ENCODE data around the gene DPP9.
"Not testable (repeated sequence)": the region's sequence is repeated elsewhere in the genome, so short reads cannot be mapped to it uniquely, and the experiment has no call there.

The DPP9 gene

DNA sequence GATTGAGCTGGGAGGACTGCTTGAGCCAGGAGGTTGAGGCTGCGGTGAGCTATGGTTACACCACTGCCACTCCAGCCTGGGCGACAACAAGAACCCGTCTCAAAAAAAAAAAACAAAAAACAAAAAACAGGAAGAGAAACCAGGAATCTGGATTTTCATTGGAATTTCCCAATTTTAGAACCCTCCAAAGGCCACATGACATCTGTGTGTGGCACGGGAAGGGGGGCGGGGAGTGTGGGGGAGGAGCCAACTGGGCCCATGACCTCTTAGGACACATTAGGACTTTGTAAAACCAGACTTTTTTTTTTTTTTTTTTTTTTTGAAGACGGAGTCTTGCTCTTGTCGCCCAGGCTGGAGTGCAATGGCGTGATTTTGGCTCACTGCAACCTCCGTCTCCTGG is 32.3 kb downstream of the DPP9 start:
- in situ Hi-C loops (cut with HindIII; ENCODE audit: low sequenced_read_pairs), result no loop called here

DNA sequence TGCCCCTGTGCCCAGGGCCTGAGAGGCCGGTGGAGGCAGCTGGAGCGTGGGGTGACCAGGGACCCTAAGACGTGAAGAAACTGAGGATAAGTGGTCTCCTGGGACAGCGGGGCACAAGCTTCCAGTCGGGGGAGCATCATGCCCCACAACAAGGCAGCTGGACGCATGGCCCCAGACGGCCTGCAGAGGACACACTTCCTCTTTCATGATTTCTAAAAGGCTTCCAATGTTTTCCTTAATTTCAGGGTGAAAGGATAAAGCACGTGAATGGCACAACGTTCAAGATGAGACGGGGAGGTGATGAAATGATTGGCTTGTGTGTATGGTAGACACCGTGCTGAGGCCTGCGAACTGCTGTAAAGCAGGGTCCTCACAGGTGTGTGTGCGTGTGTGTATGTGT is 33.3 kb downstream of the DPP9 start:
- in situ Hi-C loops (cut with HindIII; ENCODE audit: low sequenced_read_pairs), result no loop called here

DNA sequence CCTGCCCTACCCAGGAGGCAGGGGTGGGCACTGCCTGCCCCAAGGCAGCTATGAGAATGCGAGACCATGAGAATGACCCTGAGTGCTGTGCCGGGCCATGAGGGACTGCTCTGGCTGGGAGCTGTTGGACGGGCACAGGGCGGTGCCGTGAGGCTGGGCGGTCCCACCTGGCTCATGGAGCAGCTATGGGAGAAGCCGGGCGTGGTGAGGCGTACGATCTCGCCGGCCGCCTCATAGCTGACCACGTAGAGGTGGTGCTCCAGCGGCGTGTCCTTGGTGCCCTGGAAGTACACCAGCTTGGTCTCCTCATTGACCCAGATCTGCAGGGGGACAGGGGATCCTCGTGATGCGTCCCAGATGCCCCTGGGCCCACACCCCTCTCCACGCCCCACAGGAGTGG is 34.2 kb downstream of the DPP9 start:
- in situ Hi-C loops (cut with HindIII; ENCODE audit: low sequenced_read_pairs), result no loop called here

DNA sequence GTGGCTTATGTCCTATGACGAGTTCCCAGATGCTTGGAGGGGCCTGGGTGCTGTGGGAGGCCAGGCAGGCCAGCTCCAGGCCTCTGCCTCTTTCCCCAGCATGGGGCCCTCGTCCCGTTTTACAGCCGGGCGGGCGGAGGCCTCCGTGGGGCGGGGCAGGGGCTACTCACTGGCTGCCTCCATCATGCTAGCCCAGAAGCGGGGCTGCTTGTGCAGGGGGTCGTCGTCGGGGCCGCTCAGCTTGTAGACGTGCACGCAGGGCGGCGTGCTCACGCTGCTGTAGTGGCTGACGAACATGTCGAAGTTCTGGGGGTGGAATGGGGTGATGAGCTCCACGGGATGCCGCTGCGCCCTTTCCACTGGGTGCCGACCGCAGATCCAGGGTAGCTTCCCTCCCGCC is 35.1 kb downstream of the DPP9 start:
- in situ Hi-C loops (cut with HindIII; ENCODE audit: low sequenced_read_pairs), result no loop called here

DNA sequence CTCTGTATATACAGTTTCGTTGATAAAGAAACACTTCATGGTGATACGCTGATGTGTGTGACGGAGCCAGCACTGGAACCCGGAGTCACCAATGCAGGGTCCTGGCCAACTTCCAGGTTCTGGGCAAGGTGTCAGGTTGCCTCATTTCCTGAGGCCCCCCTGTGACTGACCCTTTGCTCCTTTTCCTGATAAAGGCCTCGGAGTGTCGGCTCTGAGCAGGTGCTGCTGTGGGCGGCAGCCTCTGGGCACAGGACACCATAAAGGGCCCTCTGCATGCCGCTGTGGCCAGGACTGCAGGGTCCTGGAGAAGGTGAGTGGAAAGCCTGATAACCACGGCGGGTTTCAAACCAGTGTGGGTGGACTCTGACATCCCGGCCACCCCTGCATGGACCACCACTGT is 36.2 kb downstream of the DPP9 start:
- in situ Hi-C loops (cut with HindIII; ENCODE audit: low sequenced_read_pairs), result no loop called here

DNA sequence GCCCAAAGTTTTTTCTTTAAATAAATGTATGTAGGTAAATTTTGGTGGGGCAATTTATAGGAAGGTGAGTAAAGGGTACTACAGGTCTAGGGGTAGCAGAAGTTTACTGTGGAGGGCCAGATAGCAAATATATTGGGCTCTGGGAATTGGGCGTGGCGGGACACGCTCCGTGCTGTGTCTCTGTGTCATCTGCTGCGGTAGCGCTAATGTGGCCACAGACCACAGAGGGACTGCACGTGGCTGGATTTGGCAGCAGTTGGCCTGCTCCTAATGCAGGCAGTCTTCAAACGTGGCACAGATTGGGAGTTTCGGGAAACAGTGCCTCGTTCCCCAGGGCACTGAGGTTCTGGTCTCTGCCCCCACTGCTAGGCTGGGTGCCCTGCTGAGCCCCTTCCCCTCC is 36.9 kb downstream of the DPP9 start:
- in situ Hi-C loops (cut with HindIII; ENCODE audit: low sequenced_read_pairs), result no loop called here

DNA sequence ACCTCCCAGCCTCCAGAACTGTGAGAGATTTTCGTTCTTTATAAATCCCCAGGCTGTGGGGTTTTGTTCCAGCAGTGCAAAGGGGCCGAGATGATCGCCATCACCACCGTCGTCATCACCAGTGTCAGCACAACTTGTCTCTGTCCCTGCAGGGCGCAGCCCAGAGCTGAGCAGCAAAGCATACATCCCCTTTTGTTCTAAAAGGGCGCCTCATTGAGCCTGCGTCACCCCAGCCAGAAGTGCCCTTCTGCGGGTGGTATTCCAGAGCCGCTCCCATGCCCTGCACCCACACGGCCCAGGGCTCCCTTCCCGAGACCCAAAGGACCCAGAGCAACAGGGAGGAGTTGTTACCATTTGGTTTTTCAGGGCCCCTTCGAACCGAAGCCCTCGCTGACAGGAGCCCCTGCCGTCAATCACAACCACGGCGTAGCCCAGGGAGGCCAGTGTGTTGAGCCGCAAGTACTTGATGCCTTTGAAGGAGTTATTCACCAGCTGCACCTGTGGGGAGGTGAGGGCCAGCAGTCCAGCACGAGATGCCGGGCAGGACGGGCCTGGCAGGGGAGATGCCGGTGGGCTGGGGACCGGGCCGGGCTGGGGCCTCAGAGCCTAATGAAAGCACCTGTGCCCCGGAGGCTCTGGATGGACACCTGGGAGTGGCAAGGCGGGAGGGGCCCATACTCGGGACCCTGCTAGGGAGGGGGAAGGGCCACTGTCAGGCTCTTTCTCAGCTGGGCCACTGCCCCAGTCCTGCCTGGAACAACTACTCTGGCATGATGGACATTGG is 39.1 kb downstream of the DPP9 start:
- in situ Hi-C loops (cut with HindIII; ENCODE audit: low sequenced_read_pairs), result no loop called here

DNA sequence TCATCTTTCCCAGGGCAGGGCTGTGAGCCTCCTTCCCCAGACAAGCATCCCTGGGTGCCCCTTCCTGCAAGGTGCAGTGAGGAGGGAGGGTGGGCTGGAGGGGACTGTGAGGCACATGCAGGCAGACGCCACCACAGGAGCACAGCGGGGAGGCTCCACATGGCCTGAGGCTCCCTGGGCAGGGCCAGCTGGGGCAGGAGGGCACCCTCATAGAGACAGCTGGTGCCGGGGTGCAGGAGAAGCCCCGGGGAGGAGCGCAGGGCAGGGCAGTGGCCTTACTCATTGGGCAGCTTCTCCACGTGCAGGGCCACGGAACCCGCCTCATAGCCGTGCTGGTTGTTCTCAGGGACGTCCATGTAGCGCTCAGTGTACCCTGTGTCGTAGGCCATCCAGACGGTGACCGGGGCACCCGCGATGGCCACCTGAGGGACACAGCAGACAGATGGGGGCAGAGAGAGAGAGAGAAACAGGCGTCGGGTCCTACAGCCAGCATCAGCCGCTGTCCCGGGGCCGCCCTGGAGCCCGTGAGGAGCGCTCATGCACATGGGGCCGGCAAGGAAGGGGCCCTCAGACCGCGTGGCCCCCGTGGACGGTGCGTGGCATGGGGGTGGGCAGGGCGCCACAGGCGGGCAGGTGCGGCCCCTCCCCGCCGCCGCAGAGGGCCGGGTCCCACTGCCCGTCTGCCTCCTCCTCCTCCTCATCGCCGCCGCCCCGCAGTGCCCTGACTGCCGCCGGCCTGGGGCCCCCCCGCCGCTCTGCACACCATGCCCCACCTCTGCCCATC is 41.0 kb downstream of the DPP9 start:
- in situ Hi-C loops (cut with HindIII; ENCODE audit: low sequenced_read_pairs), result no loop called here

DNA sequence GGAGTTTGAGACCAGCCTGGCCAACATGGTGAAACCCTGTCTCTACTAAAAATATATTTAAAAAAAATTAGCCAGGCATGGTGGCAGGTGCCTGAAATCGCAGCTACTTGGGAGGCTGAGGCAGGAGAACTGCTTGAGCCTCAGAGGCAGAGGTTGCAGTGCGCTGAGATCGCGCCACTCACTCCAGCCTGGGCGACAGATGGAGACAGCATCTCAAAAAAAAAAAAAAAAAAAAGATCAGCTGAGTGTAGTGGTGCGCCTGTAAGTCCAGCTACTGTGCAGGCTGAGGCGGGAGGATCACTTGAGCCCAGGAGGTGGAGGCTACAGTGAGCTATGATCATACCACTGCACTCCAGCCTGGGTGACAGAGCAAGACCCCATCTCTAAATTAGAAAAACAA is 43.6 kb downstream of the DPP9 start:
- in situ Hi-C loops (cut with HindIII; ENCODE audit: low sequenced_read_pairs), result not testable (repeated sequence)

DNA sequence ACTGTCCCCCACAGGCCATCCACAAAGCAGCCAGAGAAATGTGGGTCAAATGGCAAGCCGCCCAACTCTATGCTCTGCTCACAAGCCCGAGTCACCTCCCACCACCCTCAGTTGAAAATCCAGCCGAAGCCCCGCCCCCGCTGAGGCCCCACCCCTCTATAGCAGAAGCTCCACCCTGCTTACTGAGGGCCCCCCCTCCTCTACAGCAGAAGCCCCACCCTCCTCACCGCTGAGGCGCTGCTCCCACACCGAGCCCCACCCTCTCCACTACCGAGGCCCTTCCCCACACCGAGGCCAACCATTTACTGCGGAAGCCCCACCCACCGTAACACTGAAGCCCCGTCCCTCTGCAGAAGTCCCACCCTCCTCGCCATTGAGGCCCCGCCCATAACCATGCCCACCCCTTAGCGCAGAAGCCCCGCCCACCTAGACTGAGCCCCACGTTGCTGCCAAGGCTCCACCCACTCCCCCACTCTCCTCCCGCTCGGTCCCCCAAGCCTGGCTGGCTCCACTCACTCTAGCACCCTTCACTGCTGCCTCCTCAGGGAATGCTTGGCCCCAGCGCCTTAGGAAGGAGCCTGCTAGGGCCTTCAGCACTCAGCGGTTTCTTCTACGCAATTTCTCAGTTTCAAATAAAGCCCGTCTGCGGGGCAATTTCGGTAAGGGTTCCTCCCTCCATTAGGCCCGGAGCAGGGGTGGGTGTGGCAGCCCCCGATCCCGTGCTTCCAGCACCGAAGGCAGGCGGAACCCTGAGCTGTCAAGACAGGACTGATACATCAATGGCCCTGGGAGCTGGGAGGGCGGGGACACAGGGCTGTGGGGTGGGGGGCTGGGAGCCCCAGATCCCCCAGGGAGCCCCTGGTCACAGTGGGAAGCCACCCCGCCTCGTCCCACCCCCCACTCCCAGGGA is 44.5 kb downstream of the DPP9 start:
- in situ Hi-C loops (cut with HindIII; ENCODE audit: low sequenced_read_pairs), result no loop called here

DNA sequence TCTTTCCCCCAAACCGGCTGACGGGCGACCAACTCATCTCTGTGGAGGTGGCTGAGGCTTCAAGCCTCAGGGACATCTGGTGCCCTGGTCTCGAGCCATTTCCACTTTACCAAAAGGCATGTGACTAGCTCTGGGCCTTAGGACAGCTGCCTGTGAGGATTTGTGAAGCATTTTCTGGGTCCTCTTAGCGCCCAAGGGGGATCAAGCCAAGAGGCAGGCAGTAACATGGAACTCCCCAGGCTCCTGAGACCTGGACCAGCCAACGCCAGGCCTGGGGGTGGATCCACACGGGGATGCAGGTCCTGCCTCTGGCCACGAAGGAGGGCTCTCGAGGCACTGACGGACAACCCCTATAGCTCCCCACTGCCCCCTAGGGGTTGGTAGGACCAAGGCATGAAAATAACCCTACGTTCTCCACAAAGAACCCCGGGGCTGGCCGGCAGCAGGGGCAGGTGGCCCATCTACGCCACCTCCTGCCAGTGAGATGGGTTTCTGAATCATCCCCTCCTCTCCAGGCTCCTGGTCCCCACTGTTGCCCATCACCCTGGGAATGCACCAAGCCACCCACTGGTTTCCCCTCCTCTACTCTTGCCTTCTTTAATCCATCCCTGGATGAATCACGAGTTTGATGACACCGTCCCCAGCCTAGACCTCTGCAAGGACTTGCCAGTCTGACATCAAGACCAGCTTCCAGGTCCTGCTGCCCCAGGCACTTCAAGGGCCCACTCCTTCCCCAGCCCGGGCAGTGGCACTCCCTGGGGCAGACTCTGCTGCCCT is 46.5 kb downstream of the DPP9 start:
- in situ Hi-C loops (cut with HindIII; ENCODE audit: low sequenced_read_pairs), result no loop called here

DNA sequence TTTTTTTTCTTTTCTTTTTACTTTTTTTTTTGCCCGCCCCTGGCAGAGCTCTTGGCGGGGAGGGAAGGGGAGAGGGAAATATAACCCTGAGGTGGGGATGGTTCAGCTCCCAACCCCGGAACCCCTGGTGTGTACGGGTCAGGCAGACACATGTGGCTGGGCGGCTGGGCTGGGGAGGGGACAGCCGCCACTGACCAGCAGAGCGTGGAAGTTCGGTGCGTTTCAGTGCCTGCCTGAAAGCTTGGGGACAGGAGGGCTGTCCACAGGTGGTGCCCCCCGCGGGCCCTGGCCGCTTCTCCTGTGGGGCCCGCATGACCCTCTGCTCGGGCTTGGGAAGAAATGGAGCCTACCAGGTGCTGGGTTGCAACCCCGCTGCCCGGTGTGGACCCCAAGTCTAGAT is 48.3 kb downstream of the DPP9 start:
- in situ Hi-C loops (cut with HindIII; ENCODE audit: low sequenced_read_pairs), result no loop called here

DNA sequence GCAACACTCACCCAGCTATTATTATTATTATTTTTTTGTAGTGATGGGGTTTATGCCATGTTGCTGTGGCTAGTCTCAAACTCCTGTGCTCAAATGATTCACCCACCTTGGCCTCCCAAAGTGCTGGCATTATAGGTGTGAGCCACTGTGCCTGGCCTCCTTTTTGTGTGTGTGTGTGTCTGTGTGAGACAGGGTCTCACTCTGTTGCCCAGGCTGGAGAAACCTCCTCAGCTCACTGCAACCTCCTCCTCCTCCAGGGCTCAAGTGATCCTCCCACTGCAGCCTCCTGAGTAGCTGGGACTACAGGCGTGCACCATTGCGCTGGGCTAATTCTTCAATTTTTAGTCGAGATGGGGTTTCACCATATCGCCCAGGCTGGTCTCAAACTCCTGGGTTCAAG is 49.9 kb downstream of the DPP9 start:
- in situ Hi-C loops (cut with HindIII; ENCODE audit: low sequenced_read_pairs), result no loop called here

DNA sequence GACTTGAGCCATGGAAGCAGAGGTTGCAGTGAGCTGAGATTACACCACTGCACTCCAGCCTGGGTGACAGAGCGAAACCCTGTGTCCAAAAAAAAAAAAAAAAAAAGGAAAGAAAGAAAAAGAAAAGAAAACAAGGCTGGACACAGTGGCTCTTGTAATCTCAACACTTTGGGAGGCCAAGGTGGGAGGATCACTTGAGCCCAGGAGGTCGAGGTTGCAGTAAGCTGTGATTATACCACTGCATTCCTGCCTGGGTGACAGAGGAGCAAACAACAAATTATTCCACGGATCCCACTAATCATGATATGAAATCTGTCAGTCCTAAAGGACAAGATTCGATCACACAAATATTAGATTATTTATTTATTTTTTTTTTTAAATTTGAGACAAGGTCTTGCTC is 50.4 kb downstream of the DPP9 start:
- in situ Hi-C loops (cut with HindIII; ENCODE audit: low sequenced_read_pairs), result no loop called here

DNA sequence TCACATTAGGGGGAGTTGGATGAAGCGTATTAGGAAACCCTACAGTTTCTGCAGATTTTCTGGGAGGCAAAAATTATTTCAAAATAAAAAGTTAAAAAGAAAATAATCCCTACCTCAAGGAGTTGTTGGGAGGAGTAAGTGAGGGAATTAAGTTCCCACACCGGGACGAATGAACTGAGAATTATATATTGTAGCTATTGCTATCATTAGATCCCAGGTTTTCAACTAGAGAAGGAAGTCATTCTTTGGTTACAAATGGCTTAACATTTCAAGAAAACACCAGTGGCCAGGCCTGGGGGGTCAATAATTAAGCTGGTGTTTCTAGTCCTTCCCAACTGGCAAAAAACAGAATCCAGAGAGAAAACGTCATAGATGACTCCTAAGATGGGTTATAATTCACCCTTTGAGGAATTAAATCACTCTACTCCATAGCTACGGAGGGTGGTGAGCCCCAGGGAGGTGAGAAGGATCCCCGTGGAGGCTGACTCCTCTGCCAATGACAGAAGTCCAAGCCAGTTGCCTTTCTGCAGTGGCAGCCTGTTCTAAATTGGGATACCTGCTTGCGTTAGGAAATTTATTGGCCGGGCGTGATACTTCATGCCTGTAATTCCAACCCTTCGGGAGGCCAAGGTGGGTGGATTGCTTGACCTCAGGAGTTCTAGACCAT is 52.3 kb downstream of the DPP9 start:
- in situ Hi-C loops (cut with HindIII; ENCODE audit: low sequenced_read_pairs), result no loop called here

DNA sequence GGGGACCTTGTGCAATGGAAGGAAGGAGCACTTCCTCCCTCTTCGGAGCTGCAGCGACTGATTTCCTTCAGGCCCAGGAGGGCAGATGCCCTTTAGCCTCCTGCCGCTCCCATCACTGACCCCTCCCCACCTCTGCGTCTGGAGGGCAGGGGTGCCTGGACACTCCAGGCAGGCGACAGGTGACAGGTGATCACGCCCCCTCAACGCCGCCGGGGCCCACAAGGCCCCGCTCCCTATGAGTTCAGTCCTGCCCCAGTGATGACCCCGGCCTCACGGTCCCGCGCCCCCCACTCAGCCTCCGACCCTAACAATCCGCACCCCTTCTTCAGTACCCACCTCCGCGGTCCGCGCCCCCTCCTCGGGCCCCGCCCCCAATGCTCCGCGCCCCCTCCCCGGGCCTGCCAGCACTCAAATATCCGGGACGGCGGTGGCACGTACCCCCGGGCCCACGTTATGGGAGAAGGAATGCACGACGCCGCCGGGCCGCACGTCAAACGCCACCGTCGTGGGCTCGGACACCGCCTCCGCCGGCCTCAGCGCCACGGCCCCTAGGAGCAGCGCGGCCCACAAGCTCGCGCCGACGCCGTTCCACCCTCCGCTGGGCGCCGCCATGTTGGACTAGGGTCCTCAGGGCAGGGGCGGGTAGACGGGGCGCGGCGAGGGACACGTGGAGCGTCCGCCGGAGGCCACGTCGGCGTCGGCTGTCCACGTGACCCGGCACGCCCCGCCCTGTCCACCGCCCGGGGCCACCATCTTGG is 53.7 kb downstream of the DPP9 start, which contains the start of gene MYDGF:
Gene MYDGF (minus strand): TSS at position 620 of the 758 bp plus-strand sequence. CDS start 8 bp downstream, at position 612.
- in situ Hi-C loops (cut with HindIII; ENCODE audit: low sequenced_read_pairs), result no loop called here

DNA sequence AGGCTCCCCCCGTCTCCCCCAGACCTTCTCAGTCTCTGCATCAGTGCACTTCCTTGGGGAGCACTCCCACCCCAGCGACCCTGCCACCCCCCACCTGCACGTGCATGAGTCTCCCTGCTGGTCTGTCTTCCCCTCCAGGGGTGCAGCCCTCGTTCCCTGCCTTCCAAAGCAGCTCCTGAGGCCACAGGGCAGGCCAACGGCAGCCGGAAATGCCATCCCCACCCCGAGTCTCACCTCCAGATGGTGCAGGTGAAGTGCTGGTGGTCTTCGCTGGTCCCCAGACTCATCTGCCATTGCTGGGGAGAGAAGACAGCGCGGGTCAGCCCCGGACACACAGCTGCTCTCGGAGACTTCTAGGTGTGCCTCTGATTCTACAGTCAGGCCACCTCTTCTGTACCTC is 59.0 kb downstream of the DPP9 start:
- in situ Hi-C loops (cut with HindIII; ENCODE audit: low sequenced_read_pairs), result no loop called here

DNA sequence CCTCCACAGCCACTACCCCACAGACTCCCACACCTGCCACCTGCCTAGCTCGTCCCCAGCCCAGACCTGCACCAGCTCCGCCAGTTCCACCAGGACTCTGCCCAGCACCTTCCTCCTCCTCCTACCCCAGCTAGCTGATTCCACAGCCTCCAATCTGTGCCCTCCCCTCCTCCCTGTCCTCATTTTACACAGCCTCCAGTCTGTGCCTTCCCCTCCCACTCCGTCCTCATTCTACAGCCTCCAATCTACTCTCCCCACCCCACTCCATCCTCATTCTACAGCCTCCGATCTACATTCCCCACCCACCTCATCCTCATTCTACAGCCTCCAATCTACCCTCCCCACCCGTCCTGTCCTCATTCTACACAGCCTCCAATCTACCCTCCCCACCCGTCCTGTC is 60.8 kb downstream of the DPP9 start:
- in situ Hi-C loops (cut with HindIII; ENCODE audit: low sequenced_read_pairs), result no loop called here

DNA sequence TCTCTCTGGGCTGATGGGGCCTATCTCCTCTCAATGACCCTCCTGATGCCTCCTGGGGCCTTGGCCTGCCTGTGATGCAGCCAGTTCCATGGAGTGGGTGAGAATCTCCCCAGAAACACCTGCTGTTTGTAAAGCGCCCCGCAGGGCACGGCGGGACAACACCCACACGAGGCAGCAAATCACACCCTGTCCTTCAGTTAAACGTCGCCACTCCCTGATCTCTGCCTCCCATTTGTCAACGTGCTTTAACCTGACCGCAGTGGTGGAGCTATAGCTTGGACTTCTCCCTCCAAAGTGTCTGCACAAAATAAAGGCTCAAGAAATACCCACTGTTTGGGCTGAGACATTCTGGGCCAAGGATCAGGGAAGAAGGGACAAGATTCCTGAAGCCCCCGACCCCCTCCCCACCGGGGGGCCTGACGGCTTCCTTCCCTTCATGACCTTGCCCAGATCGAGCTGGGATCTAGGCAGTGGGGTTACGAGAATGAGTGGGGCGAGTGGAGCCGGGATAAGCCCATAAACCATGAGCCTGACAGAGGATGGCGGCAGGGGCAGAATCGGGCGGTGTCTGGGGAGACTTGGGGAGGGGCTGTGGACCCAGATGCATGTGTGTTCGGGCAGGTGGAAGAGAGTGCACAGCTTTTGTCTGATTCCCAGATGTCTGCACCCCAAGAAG is 61.5 kb downstream of the DPP9 start:
- in situ Hi-C loops (cut with HindIII; ENCODE audit: low sequenced_read_pairs), result no loop called here
